CD14-positive monocyte (primary cell): ENCODE measurements around the gene QPCT. TPM values are rescaled to one million over a fixed set of nuclear protein-coding genes. Genes with fewer than 3 reads are reported as not detected.

ENCODE experiments used
- DNase-seq, 3 donors: peaks; one replicate each; pipeline ENCODE4 v3.0.0-alpha.2; 2011 to 2022
- H2AFZ ChIP-seq: 2 replicates; pipeline ENCODE4 v1.6.0; 2012; ENCODE audit warnings: mild to moderate bottlenecking, low read depth, low read length, inconsistent platforms; ENCODE audit not compliant: insufficient read depth, poor library complexity, severe bottlenecking
- H3K27ac ChIP-seq, 2 donors: 1 replicate in 1 of 2; 2 replicates in 1 of 2; pipeline ENCODE4 v1.5.1; 2012 to 2013; ENCODE audit warnings: low read length in 2 of 2, control low read depth in 1 of 2, inconsistent platforms in 1 of 2, low read depth in 1 of 2, mild to moderate bottlenecking in 1 of 2
- H3K27me3 ChIP-seq, 2 donors: one replicate each; pipeline versions ENCODE4 v1.6.0 to v1.6.1; 2011 to 2013; ENCODE audit warnings: low read length in 2 of 2; ENCODE audit not compliant: control insufficient read depth in 2 of 2, insufficient read depth in 2 of 2
- H3K36me3 ChIP-seq, 2 donors: replicated peaks in 1 of 2; 1 replicate in 1 of 2; 2 replicates in 1 of 2; pipeline versions ENCODE4 v1.5.1 to v1.6.1; 2012 to 2013; ENCODE audit warnings: low read length in 2 of 2, control low read depth in 1 of 2, inconsistent platforms in 1 of 2, mild to moderate bottlenecking in 1 of 2; ENCODE audit not compliant: insufficient read depth in 2 of 2, control insufficient read depth in 1 of 2
- H3K4me1 ChIP-seq, 2 donors: 1 replicate in 1 of 2; 2 replicates in 1 of 2; pipeline versions ENCODE4 v1.5.1 to v1.6.1; 2012 to 2013; ENCODE audit warnings: low read length in 2 of 2, control low read depth in 1 of 2, inconsistent platforms in 1 of 2, mild to moderate bottlenecking in 1 of 2, moderate library complexity in 1 of 2; ENCODE audit not compliant: insufficient read depth in 2 of 2, control insufficient read depth in 1 of 2
- H3K4me2 ChIP-seq: replicated peaks from 2 replicates; pipeline ENCODE3; 2012; ENCODE audit warnings: low read length, moderate library complexity, mild to moderate bottlenecking; ENCODE audit not compliant: poor library complexity, severe bottlenecking; ENCODE audit errors: extremely low read depth
- H3K4me3 ChIP-seq, 3 experiments: fragments of 200-600 bp in 1 of 3; sonication (generic) in 1 of 3; replicated peaks in 1 of 3; 1 replicate in 2 of 3; 2 replicates in 1 of 3; pipeline ENCODE4 v1.5.1; 2011 to 2013; ENCODE audit warnings: low read length in 3 of 3, mild to moderate bottlenecking in 3 of 3, control low read depth in 2 of 3, low read depth in 2 of 3, inconsistent platforms in 1 of 3, moderate library complexity in 1 of 3
- H3K79me2 ChIP-seq: 2 replicates; pipeline ENCODE4 v1.6.0; 2012; ENCODE audit warnings: mild to moderate bottlenecking, control low read depth, inconsistent platforms, low read length, moderate library complexity; ENCODE audit not compliant: insufficient read depth
- H3K9ac ChIP-seq: 2 replicates; pipeline ENCODE4 v1.6.0; 2017; ENCODE audit warnings: low read length, mild to moderate bottlenecking; ENCODE audit not compliant: insufficient read depth, poor library complexity, severe bottlenecking
- H3K9me3 ChIP-seq, 2 donors: replicated peaks in 1 of 2; 1 replicate in 1 of 2; 2 replicates in 1 of 2; pipeline versions ENCODE4 v1.5.1 to v1.6.1; 2012 to 2013; ENCODE audit warnings: low read length in 2 of 2, control low read depth in 1 of 2; ENCODE audit not compliant: control insufficient read depth in 1 of 2, insufficient read depth in 1 of 2
- H4K20me1 ChIP-seq: 2 replicates; pipeline ENCODE4 v1.6.0; 2012; ENCODE audit warnings: mild to moderate bottlenecking, low read length, control low read depth, moderate library complexity; ENCODE audit not compliant: insufficient read depth
- H3K27ac Mint-ChIP-seq, 7 donors: one replicate each; pipeline ENCODE4 v1.8.0; 2020; ENCODE audit warnings: mild to moderate bottlenecking in 7 of 7, mixed read lengths in 7 of 7, moderate library complexity in 6 of 7, inconsistent platforms in 2 of 7
- H3K27me3 Mint-ChIP-seq, 3 donors: one replicate each; pipeline ENCODE4 v1.8.0; 2021 to 2022; ENCODE audit warnings: low read depth in 3 of 3, mild to moderate bottlenecking in 3 of 3, mixed read lengths in 3 of 3, moderate library complexity in 3 of 3, inconsistent platforms in 1 of 3
- H3K36me3 Mint-ChIP-seq, 2 donors: one replicate each; pipeline ENCODE4 v1.8.0; 2020; ENCODE audit warnings: mixed read lengths in 2 of 2, inconsistent platforms in 1 of 2, mild to moderate bottlenecking in 1 of 2
- H3K4me1 Mint-ChIP-seq: one replicate; pipeline ENCODE4 v1.8.0; 2020; ENCODE audit warnings: mild to moderate bottlenecking, mixed read lengths
- H3K4me3 Mint-ChIP-seq, 2 donors: one replicate each; pipeline ENCODE4 v1.8.0; 2020; ENCODE audit warnings: mild to moderate bottlenecking in 2 of 2, mixed read lengths in 2 of 2, moderate library complexity in 1 of 2
- H3K9me3 Mint-ChIP-seq, 7 donors: one replicate each; pipeline ENCODE4 v1.8.0; 2020 to 2022; ENCODE audit warnings: mixed read lengths in 7 of 7, mild to moderate bottlenecking in 6 of 7, moderate library complexity in 6 of 7, inconsistent platforms in 2 of 7
- WGBS: methylation state at CpG from one replicate; pipeline ENCODE4 v1.1.5; 2013; ENCODE audit warnings: missing lambda C conversion rate; ENCODE audit not compliant: insufficient coverage; 5-methylcytosine and 5-hydroxymethylcytosine counted together
- intact Hi-C, 2 donors: fragments of 100-400 bp; cut with micrococcal nuclease; formaldehyde crosslinking; loops; one replicate each; pipeline versions ENCODE4 v1.15.0 to v1.15.1; 2023
- polyA plus RNA-seq, 3 donors: library from polyadenylated mRNA; depleted of rRNA in 1 of 3; unstranded in 2 of 3; stranded (reverse) in 1 of 3; fragments of 300-500 nt in 2 of 3; fragments of >200 nt in 1 of 3; fragmentation: Illumina TruSeq in 2 of 3; gene quantifications; 1 replicate in 2 of 3; 2 replicates in 1 of 3; pipeline ENCODE4 v1.2.3, GENCODE V29; 2012 to 2021
- TF ChIP-seq, protein P1 (sequence below): fragments of 200-600 bp; IDR thresholded peaks from one replicate; pipeline ENCODE4 v1.8.0; 2022; ENCODE audit warnings: antibody characterized with exemption, mild to moderate bottlenecking

Gene QPCT
- polyA plus RNA-seq, 3 donors: 54.7 to 302 (median 272) TPM

DNA sequence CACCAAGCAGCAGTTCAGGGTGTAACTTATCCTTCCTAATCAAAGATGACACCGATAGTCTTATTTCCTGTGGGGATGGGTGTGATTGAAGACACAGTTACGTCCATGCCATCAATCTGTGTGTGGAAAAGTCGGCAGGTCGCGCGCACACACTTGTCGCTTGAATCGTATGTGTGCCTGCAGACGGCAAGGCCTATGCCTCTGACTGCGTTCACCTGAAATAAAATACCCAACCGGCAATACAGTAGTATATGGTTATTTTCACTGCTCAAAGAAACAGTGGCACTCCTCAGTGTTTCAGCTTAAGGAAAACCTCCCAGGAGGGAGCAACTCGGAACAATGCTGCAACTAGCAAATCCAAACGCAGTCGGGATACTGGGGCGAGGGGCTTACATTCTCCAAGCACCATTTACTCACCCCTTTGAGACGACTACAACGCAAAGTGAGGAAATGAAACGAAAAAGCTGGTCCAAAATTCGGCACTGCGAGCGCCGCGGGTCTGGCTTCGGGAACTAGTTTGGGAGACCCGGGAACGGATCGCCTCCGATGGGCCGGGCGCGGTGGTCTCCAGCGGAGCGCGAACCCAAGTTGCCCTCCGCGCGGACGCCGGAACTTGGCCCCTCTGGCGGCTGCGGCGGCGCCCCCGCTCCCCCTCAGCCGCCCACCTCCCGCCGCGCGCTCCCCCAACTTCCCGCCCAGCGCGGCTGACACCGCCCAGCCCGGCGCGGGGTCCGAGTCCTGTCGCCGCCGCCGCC is 20.5 kb upstream of the QPCT start:
- Mint-ChIP-seq H3K4me3 (peak overlapping the region; percentile 91 to 98), H3K4me1 (peaks cover 53% of the 10 kb centered on the region), H3K27ac (peak overlapping the region; percentile 83 to 95 (median 90)), H3K27me3 (peaks cover 0 to 2% (median 0%) of the 10 kb centered on the region in 3 donors), H3K36me3 (no peaks in the 10 kb centered on the region), H3K9me3 (peaks cover 0 to 1% (median 0%) of the 10 kb centered on the region in 7 donors)
- peak overlapping the region; percentile 78 for H3K4me2 ChIP-seq
- H3K9ac ChIP-seq: peak overlapping the region; percentile 83
- H4K20me1 ChIP-seq: peaks cover 7% of the 10 kb centered on the region
- DNase-seq: peak in 1 of 3 donors; percentile 9
- WGBS: 0% methylated on average over 33 of the region's 61 CpGs
- H3K9me3 ChIP-seq: no peaks in the 10 kb centered on the region
- H3K27me3 ChIP-seq: no peaks in the 10 kb centered on the region
- no peaks in the 10 kb centered on the region for H3K36me3 ChIP-seq
- peaks cover 34 to 59% of the 10 kb centered on the region in 2 donors for H3K4me1 ChIP-seq
- peak overlapping the region; percentile 66 to 82 for H3K27ac ChIP-seq
- H2AFZ ChIP-seq: peak overlapping the region; percentile 81
- TF ChIP-seq, protein P1, sequence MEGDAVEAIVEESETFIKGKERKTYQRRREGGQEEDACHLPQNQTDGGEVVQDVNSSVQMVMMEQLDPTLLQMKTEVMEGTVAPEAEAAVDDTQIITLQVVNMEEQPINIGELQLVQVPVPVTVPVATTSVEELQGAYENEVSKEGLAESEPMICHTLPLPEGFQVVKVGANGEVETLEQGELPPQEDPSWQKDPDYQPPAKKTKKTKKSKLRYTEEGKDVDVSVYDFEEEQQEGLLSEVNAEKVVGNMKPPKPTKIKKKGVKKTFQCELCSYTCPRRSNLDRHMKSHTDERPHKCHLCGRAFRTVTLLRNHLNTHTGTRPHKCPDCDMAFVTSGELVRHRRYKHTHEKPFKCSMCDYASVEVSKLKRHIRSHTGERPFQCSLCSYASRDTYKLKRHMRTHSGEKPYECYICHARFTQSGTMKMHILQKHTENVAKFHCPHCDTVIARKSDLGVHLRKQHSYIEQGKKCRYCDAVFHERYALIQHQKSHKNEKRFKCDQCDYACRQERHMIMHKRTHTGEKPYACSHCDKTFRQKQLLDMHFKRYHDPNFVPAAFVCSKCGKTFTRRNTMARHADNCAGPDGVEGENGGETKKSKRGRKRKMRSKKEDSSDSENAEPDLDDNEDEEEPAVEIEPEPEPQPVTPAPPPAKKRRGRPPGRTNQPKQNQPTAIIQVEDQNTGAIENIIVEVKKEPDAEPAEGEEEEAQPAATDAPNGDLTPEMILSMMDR: no peak
- H3K79me2 ChIP-seq: peaks cover 53% of the 10 kb centered on the region
- intact Hi-C loops: no loop called here
- peak overlapping the region; percentile 91 to 97 (median 96) for H3K4me3 ChIP-seq

- Histone ChIP-seq H3K4me3 (peak overlapping the region; percentile 91 to 97 (median 96)), H3K27me3 (no peaks in the 10 kb centered on the region), H2AFZ (peak overlapping the region; percentile 81), H3K27ac (peak overlapping the region; percentile 29 to 82), H4K20me1 (peaks cover 7% of the 10 kb centered on the region), H3K79me2 (peaks cover 48% of the 10 kb centered on the region), H3K9ac (peak overlapping the region; percentile 83), H3K36me3 (no peaks in the 10 kb centered on the region), H3K4me1 (peaks cover 29 to 54% of the 10 kb centered on the region in 2 donors), H3K4me2 (peak overlapping the region; percentile 78), H3K9me3 (no peaks in the 10 kb centered on the region)
- intact Hi-C loops: no loop called here
- peak; percentile 54 to 60 (median 57) for DNase-seq
- Mint-ChIP-seq H3K27ac (peak overlapping the region in 6 of 7 donors; percentile 69 to 88 (median 74)), H3K27me3 (peaks cover 0 to 2% (median 0%) of the 10 kb centered on the region in 3 donors), H3K4me1 (peaks cover 48% of the 10 kb centered on the region), H3K9me3 (peaks cover 0 to 1% (median 0%) of the 10 kb centered on the region in 7 donors), H3K4me3 (peak overlapping the region; percentile 69 to 76), H3K36me3 (no peaks in the 10 kb centered on the region)
- TF ChIP-seq, protein P1: no peak
- under 1% methylated on average over 28 of the region's 33 CpGs for WGBS
Measured at GRCh38 chr2:37324536-37324785, 20.0 kb upstream of the QPCT start.
